ENCODE results near the gene KCNK7.
"Not testable (repeated sequence)": the region's sequence is repeated elsewhere in the genome, so short reads cannot be mapped to it uniquely, and the experiment has no call there.

KCNK7 gene

GRCh38 chr11:65595543-65596281 lies at the start of gene KCNK7:
Gene KCNK7 (minus strand): TSS chr11:65595800. CDS start chr11:65595772, 28 bp downstream.
- no peak for FAIRE-seq

- no peak for FAIRE-seq
These were observed 49.2 kb upstream of the KCNK7 start for GRCh38 chr11:65644837-65645236.

GRCh38 chr11:65643971-65644370 lies 48.4 kb upstream of the KCNK7 start:
- FAIRE-seq: no peak

- FAIRE-seq: no peak
These were observed 46.5 kb upstream of the KCNK7 start for GRCh38 chr11:65642014-65642671.

- no peak for FAIRE-seq
These were observed 45.9 kb upstream of the KCNK7 start for GRCh38 chr11:65641297-65642013.

- FAIRE-seq: no peak
These were observed 45.1 kb upstream of the KCNK7 start for GRCh38 chr11:65640483-65641296.

GRCh38 chr11:65639623-65640482 lies 44.3 kb upstream of the KCNK7 start:
- FAIRE-seq: no peak

GRCh38 chr11:65639228-65639597 lies 43.6 kb upstream of the KCNK7 start:
- FAIRE-seq: not testable (repeated sequence)

GRCh38 chr11:65637794-65638419 lies 42.3 kb upstream of the KCNK7 start, which contains the start of gene SIPA1:
Gene SIPA1 (plus strand): TSS chr11:65638101. CDS start chr11:65640922, 2,821 bp downstream.
- no peak for FAIRE-seq

GRCh38 chr11:65637032-65637557 lies 41.5 kb upstream of the KCNK7 start:
- no peak for FAIRE-seq

GRCh38 chr11:65636108-65637031 lies 40.8 kb upstream of the KCNK7 start:
- no peak for FAIRE-seq

GRCh38 chr11:65634905-65635731 lies 39.5 kb upstream of the KCNK7 start:
- no peak for FAIRE-seq

- FAIRE-seq: no peak
These were observed 38.8 kb upstream of the KCNK7 start for GRCh38 chr11:65634440-65634839.

- FAIRE-seq: no peak
These were observed 38.5 kb upstream of the KCNK7 start for GRCh38 chr11:65634109-65634436.

- no peak for FAIRE-seq
These were observed 37.9 kb upstream of the KCNK7 start for GRCh38 chr11:65633390-65634108.

- FAIRE-seq: no peak
These were observed 34.6 kb upstream of the KCNK7 start for GRCh38 chr11:65630215-65630614.

GRCh38 chr11:65629579-65629978 lies 34.0 kb upstream of the KCNK7 start:
- no peak for FAIRE-seq

GRCh38 chr11:65627202-65627601 lies 31.6 kb upstream of the KCNK7 start:
- no peak for FAIRE-seq

Data from TTC549 (cell line).